K562 (cell line): ENCODE measurements around the gene EPHB1. TPM values are rescaled to one million over a fixed set of nuclear protein-coding genes. Genes with fewer than 3 reads are reported as not detected.

Source experiments
- ATAC-seq: fragments of 200-7000 bp; cut with Tn5 transposase; 3 replicates; pipeline ENCODE4 v1.9.1; 2020; ENCODE audit warnings: moderate library complexity
- BruUV-seq: library from RNA; stranded (reverse); fragments of 400-500 nt; replicated peaks from 2 replicates; lab custom pipeline; 2021; lab: Mats Ljungman, UMichigan
- CTCF ChIA-PET: fragments of 300-600 bp; formaldehyde crosslinking; extraction: SDS; loops from one replicate; lab custom pipeline; 2021; ENCODE audit warnings: low intra/inter-chr PET ratio; lab: Yijun Ruan, JAX
- POLR2A ChIA-PET: fragments of 300-600, 350-650 bp; sonication (Branson Sonifier 250); formaldehyde crosslinking; extraction: SDS; loops from one replicate; lab custom pipeline; 2021; ENCODE audit warnings: antibody characterized with exemption, inconsistent platforms; lab: Yijun Ruan, JAX
- DNase-seq, 4 experiments: peaks; one replicate each; pipeline versions ENCODE4 v3.0.0 to v3.0.0-alpha.2; 2011 to 2018; ENCODE audit warnings: low spot score in 3 of 4, mixed read lengths in 3 of 4; ENCODE audit errors: extremely low read depth in 1 of 4
- FAIRE-seq: peaks from 2 replicates; lab custom pipeline; 2011; peaks lifted over from hg19 to GRCh38; lab: Jason Lieb, UNC
- H2AFZ ChIP-seq: 2 replicates; pipeline ENCODE4 v1.6.0; 2011; ENCODE audit warnings: low read depth, low read length, control low read depth, inconsistent platforms
- H3K27ac ChIP-seq: fragments of 200-600 bp; 3 replicates; pipeline ENCODE4 v1.8.0; 2011; ENCODE audit warnings: low read depth, mild to moderate bottlenecking, control low read depth, inconsistent platforms, low read length, moderate library complexity, mixed read lengths; ENCODE audit errors: extremely low read depth
- H3K27me3 ChIP-seq, 2 experiments: fragments of 300-600 bp in 1 of 2; 2 replicates in 1 of 2; 3 replicates in 1 of 2; pipeline versions ENCODE4 v1.6.0 to v1.8.0; 2011; ENCODE audit warnings: inconsistent platforms in 2 of 2, low read length in 2 of 2, mild to moderate bottlenecking in 1 of 2, mixed read lengths in 1 of 2, moderate library complexity in 1 of 2; ENCODE audit not compliant: control insufficient read depth in 2 of 2, insufficient read depth in 2 of 2
- H3K36me3 ChIP-seq: fragments of 300-600 bp; 3 replicates; pipeline ENCODE4 v1.8.0; 2011; ENCODE audit warnings: mild to moderate bottlenecking, low read length, inconsistent platforms; ENCODE audit not compliant: control insufficient read depth, insufficient read depth
- H3K4me1 ChIP-seq, 2 experiments: fragments of 200-600 bp in 1 of 2; replicated peaks in 1 of 2; 2 replicates in 1 of 2; 3 replicates in 1 of 2; pipeline versions ENCODE4 v1.5.1 to v1.8.0; 2011; ENCODE audit warnings: inconsistent platforms in 2 of 2, low read length in 2 of 2, mild to moderate bottlenecking in 1 of 2, mixed read lengths in 1 of 2, moderate library complexity in 1 of 2; ENCODE audit not compliant: control insufficient read depth in 2 of 2, insufficient read depth in 2 of 2
- H3K4me2 ChIP-seq: 2 replicates; pipeline ENCODE4 v1.6.1; 2011; ENCODE audit warnings: low read length, control low read depth, inconsistent platforms, mixed read lengths; ENCODE audit not compliant: insufficient read depth
- H3K4me3 ChIP-seq: fragments of 200-600 bp; sonication (generic), shearing (Covaris generic); 2 replicates; pipeline ENCODE4 v1.5.1; 2016; ENCODE audit warnings: control low read depth, inconsistent platforms
- H3K79me2 ChIP-seq: fragments of 200-600 bp; 3 replicates; pipeline ENCODE4 v1.8.0; 2011; ENCODE audit warnings: low read length, inconsistent platforms; ENCODE audit not compliant: control insufficient read depth, insufficient read depth
- H3K9ac ChIP-seq, 2 experiments: 2 replicates each; pipeline versions ENCODE4 v1.6.0 to v1.6.1; 2011; ENCODE audit warnings: low read depth in 2 of 2, low read length in 2 of 2, control low read depth in 1 of 2, inconsistent platforms in 1 of 2, mild to moderate bottlenecking in 1 of 2, mixed read lengths in 1 of 2; ENCODE audit not compliant: insufficient read depth in 1 of 2
- H3K9me1 ChIP-seq: one replicate; pipeline ENCODE4 v1.6.0; 2011; ENCODE audit warnings: inconsistent platforms, mild to moderate bottlenecking, low read length, moderate library complexity; ENCODE audit not compliant: control insufficient read depth, insufficient read depth
- H3K9me3 ChIP-seq: replicated peaks from 2 replicates; pipeline ENCODE4 v1.5.1; 2011; ENCODE audit warnings: low read depth, low read length, inconsistent platforms; ENCODE audit not compliant: control insufficient read depth, insufficient read depth
- H4K20me1 ChIP-seq: replicated peaks from 2 replicates; pipeline ENCODE4 v1.6.1; 2011; ENCODE audit warnings: low read length, inconsistent platforms, mixed read lengths; ENCODE audit not compliant: control insufficient read depth, insufficient read depth
- CXXC5 ChIP-seq: fragments of 250-450 bp; sonication (Bioruptor Pico); IDR thresholded peaks from 2 replicates; pipeline ENCODE4 v1.8.0; 2022; ENCODE audit warnings: inconsistent platforms, mild to moderate bottlenecking, moderate library complexity
- MED1 ChIP-seq: sonication (generic); formaldehyde crosslinking; IDR thresholded peaks from 2 replicates; pipeline ENCODE4 v1.8.1; 2023; ENCODE audit warnings: missing genetic modification reagents, borderline replicate concordance
- PRMT5 ChIP-seq: sonication (generic); formaldehyde crosslinking; IDR thresholded peaks from 2 replicates; pipeline ENCODE4 v1.5.0; 2020; ENCODE audit warnings: missing genetic modification reagents
- SMARCA5 ChIP-seq: fragments of 450-650 bp; IDR thresholded peaks from 2 replicates; pipeline ENCODE4 v1.6.1; 2016
- ZFP30 ChIP-seq: fragments of 250-450 bp; sonication (Bioruptor Pico); IDR thresholded peaks from 2 replicates; pipeline ENCODE4 v1.8.0; 2022; ENCODE audit warnings: moderate library complexity, mild to moderate bottlenecking, inconsistent platforms, borderline replicate concordance
- WGBS: fragments of 100-300 bp; shearing (Covaris generic); methylation state at CpG from one replicate; pipeline ENCODE4 v1.1.6; 2016; ENCODE audit warnings: low coverage, mixed read lengths; ENCODE audit not compliant: insufficient coverage; ENCODE audit errors: missing lambda C conversion rate; 5-methylcytosine and 5-hydroxymethylcytosine counted together
- in situ Hi-C: fragments of 300-500 bp; cut with MboI; formaldehyde crosslinking; loops from 4 replicates; pipeline ENCODE4 v1.15.0; 2018; ENCODE audit warnings: inconsistent platforms, mixed read lengths
- intact Hi-C: fragments of 100-400 bp; cut with micrococcal nuclease; formaldehyde crosslinking; loops from 2 replicates; pipeline ENCODE4 v1.14.2; 2022
- polyA plus RNA-seq, 8 experiments: library from polyadenylated mRNA; depleted of rRNA in 4 of 8; stranded (reverse) in 5 of 8; unstranded in 3 of 8; fragments of >200 nt; fragmentation: Nextera tagmentation in 2 of 8; fragmentation: Illumina TruSeq in 1 of 8; extraction: Ambion mirVana in 2 of 8; extraction: Trizol in 1 of 8; gene quantifications; 2 replicates each; pipeline versions ENCODE4 v1.2.1 to v1.2.3, GENCODE V29; 2011 to 2014; ENCODE audit warnings: inconsistent platforms in 1 of 8, missing spikeins in 1 of 8
- total RNA-seq, 7 experiments: library from RNA; depleted of rRNA in 6 of 7; stranded (reverse); fragments of >200 nt in 6 of 7; fragmentation: Illumina TruSeq in 2 of 7; extraction: Trizol in 2 of 7; gene quantifications; 2 replicates each; pipeline versions ENCODE4 v1.2.1 to v1.2.3, GENCODE V29; 2011 to 2021; ENCODE audit warnings: low replicate concordance in 1 of 7
- TF ChIP-seq, protein P1 (sequence below), 3 experiments: fragments of 200-800 bp in 1 of 3; fragments of 250-450 bp in 1 of 3; fragments of 450-650 bp in 1 of 3; sonication (Bioruptor Pico) in 1 of 3; sonication (Bioruptor generic) in 1 of 3; formaldehyde crosslinking in 1 of 3; IDR thresholded peaks; 2 replicates each; pipeline versions ENCODE4 v1.6.1 to v1.8.0; 2016 to 2022; ENCODE audit warnings: mild to moderate bottlenecking in 2 of 3, missing genetic modification characterization in 2 of 3, missing compliant biosample characterization in 1 of 3, moderate library complexity in 1 of 3
- TF ChIP-seq, protein P2 (sequence below): fragments of 250-450 bp; sonication (Bioruptor Pico); IDR thresholded peaks from 2 replicates; pipeline ENCODE4 v1.4.0; 2020; ENCODE audit warnings: borderline replicate concordance
- TF ChIP-seq, protein P3 (sequence below): fragments of 250-450 bp; sonication (Bioruptor Pico); IDR thresholded peaks from 2 replicates; pipeline ENCODE4 v1.8.0; 2021; ENCODE audit warnings: mild to moderate bottlenecking, moderate library complexity

Gene EPHB1
- total and polyA plus RNA-seq, 9 of the 15 experiments (the other 6 are each of a cell fraction or from before 2014, with no cell fraction given), result 0.29 TPM; not detected in 8

DNA sequence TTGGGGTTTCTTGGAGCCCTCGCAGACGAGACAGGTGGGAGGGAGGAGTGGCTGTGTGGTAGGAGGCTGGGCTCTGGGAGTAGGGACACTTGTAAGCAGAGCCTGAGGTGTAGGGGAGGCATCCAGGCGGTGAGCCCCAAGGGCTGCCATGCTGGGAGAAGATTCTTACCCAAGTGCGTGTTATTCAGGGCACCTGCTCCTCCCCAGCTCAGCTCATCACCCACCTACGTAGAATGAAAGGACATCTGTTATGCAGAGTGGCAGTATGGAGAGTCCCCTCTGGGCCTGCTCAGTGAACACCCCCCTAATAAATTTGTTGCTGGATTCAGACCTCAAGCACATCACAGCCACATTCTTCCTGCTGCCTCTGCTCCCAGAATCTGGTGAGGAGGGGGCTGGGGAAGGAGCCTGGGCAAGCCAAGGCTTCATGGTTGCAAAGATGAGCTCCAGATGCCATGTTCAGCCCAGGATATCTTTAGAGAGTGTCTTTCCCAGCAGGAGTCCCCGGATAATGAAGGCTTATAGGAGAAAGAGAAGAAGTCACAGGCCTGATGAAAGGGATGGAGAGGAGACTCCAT lies 261.8 kb downstream of the EPHB1 start (continued):
- TF ChIP-seq, protein P1, sequence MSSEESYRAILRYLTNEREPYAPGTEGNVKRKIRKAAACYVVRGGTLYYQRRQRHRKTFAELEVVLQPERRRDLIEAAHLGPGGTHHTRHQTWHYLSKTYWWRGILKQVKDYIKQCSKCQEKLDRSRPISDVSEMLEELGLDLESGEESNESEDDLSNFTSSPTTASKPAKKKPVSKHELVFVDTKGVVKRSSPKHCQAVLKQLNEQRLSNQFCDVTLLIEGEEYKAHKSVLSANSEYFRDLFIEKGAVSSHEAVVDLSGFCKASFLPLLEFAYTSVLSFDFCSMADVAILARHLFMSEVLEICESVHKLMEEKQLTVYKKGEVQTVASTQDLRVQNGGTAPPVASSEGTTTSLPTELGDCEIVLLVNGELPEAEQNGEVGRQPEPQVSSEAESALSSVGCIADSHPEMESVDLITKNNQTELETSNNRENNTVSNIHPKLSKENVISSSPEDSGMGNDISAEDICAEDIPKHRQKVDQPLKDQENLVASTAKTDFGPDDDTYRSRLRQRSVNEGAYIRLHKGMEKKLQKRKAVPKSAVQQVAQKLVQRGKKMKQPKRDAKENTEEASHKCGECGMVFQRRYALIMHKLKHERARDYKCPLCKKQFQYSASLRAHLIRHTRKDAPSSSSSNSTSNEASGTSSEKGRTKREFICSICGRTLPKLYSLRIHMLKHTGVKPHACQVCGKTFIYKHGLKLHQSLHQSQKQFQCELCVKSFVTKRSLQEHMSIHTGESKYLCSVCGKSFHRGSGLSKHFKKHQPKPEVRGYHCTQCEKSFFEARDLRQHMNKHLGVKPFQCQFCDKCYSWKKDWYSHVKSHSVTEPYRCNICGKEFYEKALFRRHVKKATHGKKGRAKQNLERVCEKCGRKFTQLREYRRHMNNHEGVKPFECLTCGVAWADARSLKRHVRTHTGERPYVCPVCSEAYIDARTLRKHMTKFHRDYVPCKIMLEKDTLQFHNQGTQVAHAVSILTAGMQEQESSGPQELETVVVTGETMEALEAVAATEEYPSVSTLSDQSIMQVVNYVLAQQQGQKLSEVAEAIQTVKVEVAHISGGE (CRISPR knock-in tag; IDR thresholded peaks at IDR 0.05), result no peak
- TF ChIP-seq MED1 (CRISPR knock-in tag), result no peak
- TF ChIP-seq, protein P2, sequence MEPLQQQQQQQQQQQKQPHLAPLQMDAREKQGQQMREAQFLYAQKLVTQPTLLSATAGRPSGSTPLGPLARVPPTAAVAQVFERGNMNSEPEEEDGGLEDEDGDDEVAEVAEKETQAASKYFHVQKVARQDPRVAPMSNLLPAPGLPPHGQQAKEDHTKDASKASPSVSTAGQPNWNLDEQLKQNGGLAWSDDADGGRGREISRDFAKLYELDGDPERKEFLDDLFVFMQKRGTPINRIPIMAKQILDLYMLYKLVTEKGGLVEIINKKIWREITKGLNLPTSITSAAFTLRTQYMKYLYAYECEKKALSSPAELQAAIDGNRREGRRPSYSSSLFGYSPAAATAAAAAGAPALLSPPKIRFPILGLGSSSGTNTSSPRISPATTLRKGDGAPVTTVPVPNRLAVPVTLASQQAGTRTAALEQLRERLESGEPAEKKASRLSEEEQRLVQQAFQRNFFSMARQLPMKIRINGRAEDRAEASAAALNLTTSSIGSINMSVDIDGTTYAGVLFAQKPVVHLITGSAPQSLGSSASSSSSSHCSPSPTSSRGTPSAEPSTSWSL (CRISPR knock-in tag), result no peak

DNA sequence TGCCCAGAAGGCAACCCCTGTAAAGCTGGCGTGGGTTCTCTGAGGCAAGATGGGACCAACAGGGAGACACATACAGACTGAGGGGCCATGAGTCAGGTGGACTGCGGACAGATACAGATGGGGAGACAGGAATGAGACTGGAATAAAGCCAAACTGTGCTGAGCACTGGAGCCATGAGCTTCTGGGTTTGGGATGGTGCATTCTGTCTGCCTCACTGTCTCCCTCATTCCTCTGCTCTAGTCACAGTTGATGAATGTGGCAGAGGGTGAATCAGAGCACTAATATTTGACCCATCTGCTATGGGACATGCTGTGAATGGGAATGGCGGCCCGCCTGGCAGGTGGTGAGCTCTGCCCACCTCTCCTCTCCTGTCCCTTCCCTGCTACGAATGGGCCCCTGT lies 262.9 kb downstream of the EPHB1 start:
- no peak overlapping the region for H3K9ac ChIP-seq
- H3K4me3 ChIP-seq, result no peak overlapping the region
- in situ Hi-C loops, result no loop called here
- TF ChIP-seq PRMT5 (CRISPR knock-in tag) (no peak), ZFP30 (CRISPR knock-in tag) (no peak), SMARCA5 (no peak), CXXC5 (CRISPR knock-in tag) (no peak)
- TF ChIP-seq, protein P3, sequence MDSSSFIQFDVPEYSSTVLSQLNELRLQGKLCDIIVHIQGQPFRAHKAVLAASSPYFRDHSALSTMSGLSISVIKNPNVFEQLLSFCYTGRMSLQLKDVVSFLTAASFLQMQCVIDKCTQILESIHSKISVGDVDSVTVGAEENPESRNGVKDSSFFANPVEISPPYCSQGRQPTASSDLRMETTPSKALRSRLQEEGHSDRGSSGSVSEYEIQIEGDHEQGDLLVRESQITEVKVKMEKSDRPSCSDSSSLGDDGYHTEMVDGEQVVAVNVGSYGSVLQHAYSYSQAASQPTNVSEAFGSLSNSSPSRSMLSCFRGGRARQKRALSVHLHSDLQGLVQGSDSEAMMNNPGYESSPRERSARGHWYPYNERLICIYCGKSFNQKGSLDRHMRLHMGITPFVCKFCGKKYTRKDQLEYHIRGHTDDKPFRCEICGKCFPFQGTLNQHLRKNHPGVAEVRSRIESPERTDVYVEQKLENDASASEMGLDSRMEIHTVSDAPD (CRISPR knock-in tag), result no peak
- TF ChIP-seq, all 486 proteins: peak for 0
- ChIA-PET CTCF (no interaction called here), POLR2A (no interaction called here)
- intact Hi-C loops, result no loop called here
- Histone ChIP-seq H3K9me1 (no peaks in the 10 kb centered on the region), H3K79me2 (no peaks in the 10 kb centered on the region), H3K4me2 (no peak overlapping the region), H3K36me3 (no peaks in the 10 kb centered on the region), H4K20me1 (no peaks in the 10 kb centered on the region), H3K9me3 (no peaks in the 10 kb centered on the region), H3K4me1 (no peaks in the 10 kb centered on the region), H3K27ac (no peak overlapping the region), H2AFZ (no peak overlapping the region), H3K27me3 (no peaks in the 10 kb centered on the region)
- whole genome bisulfite sequencing, result 0% methylated on average over 1 of the region's 5 CpGs
- ATAC-seq (no peak), DNase-seq (no peak), FAIRE-seq (no peak)
- BruUV-seq, result no TSS peak
